NT2/D1 (cell line): ENCODE results near the gene OAT.

Source experiments
- DNase-seq: peaks from one replicate; pipeline ENCODE4 v3.0.0-alpha.2; 2011; ENCODE audit warnings: low read depth, low spot score
- H3K27me3 ChIP-seq: 2 replicates; pipeline ENCODE4 v1.6.0; 2011; ENCODE audit warnings: mild to moderate bottlenecking; ENCODE audit not compliant: insufficient read length, insufficient read depth
- H3K36me3 ChIP-seq: 2 replicates; pipeline ENCODE4 v1.6.1; 2011; ENCODE audit warnings: mild to moderate bottlenecking, low read length, mixed read lengths; ENCODE audit not compliant: insufficient read depth, insufficient read length
- H3K4me1 ChIP-seq: 2 replicates; pipeline ENCODE4 v1.5.1; 2011; ENCODE audit not compliant: insufficient read depth, insufficient read length
- H3K4me3 ChIP-seq: 2 replicates; pipeline ENCODE4 v1.5.1; 2011; ENCODE audit warnings: low read depth; ENCODE audit not compliant: insufficient read length
- H3K9ac ChIP-seq: 2 replicates; pipeline ENCODE4 v1.6.0; 2011; ENCODE audit warnings: low read depth; ENCODE audit not compliant: insufficient read length
- H3K9me3 ChIP-seq: 2 replicates; pipeline ENCODE4 v1.5.1; 2011; ENCODE audit warnings: mild to moderate bottlenecking, low read length; ENCODE audit not compliant: insufficient read depth
- SUZ12 ChIP-seq: IDR thresholded peaks from 2 replicates; pipeline ENCODE4 v1.6.1; 2011; ENCODE audit not compliant: insufficient read length, insufficient read depth; ENCODE audit errors: extremely low read depth
- YY1 ChIP-seq: IDR thresholded peaks from 2 replicates; pipeline ENCODE4 v1.6.1; 2011; ENCODE audit not compliant: insufficient read length, insufficient read depth
- ZNF274 ChIP-seq: IDR thresholded peaks from 2 replicates; pipeline ENCODE4 v1.6.1; 2011; ENCODE audit warnings: mild to moderate bottlenecking, low read depth, low read length

OAT gene

DNA sequence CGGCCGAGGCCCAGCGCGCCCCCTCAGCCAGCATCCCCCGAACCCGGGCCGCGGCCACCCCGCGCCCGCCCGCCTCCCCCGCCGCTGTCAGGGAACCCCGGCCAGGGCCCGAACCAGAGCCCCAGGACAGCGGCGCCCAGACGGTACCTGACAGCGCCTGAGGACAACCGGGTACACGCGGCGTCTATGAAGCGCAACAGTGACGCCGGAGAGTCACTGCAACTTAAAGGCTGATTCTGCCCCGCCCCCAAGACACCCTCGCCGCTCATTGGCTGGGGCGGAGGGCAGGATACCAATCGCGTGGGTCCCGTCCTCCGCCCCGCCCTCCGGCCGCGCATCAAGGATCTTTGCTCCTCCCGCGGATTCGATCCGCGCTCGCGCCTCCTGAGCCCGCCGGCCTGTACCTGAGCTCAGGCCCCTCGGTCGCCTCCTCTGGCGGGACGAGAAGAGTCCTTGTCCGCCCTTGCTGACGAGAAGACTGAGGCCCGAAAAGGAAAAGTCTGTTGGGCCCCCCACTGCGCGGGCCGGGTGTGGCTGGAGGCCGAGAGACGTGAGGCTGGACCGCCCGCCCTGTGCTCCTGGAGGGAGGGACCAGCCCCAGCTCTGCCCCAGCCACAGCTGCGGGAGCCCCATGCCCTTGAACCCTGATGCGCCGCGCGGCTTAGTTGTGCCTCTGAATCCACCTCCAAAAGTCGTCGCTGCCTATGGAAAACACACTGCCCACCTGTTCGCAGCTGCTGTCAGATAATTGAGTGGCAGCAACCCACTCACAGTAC, at the start of gene OAT:
TSS of gene OAT (minus strand) at position 198 of the 776 bp plus-strand sequence. CDS start 6,752 bp downstream, outside the sequence.
- Histone ChIP-seq H3K4me3 (peak within 1 kb of the TSS; percentile 71), H3K36me3 (peaks cover 13% of the 10 kb centered on the region), H3K9ac (peak within 1 kb of the TSS; percentile 81), H3K9me3 (no peaks in the 10 kb centered on the region), H3K27me3 (peaks cover 19% of the 10 kb centered on the region), H3K4me1 (no peaks in the 10 kb centered on the region)
- TF ChIP-seq ZNF274 (no peak), YY1 (no peak), SUZ12 (no peak)
- DNase-seq: peak; percentile 95

DNA sequence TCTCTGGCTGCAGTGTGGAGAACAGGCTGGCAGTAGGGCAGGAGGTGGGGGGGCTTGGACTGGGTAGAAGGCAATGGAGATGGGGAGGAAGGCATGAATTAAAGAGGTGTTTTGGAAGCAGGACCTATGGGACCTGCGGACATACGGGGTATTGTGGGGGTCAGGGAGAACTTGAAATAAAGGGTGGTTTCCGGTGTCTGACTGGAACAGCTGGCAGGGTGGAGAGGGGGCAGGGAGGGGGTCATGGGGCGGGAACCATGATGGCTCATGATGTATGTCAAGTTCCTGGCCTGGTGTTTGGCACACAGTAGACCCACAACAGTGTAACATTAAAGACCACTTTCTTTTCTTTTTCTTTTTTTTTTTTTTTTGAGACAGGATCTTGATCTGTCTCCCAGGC, 48.4 kb upstream of the OAT start:
- Histone ChIP-seq H3K4me1 (peaks cover 13% of the 10 kb centered on the region), H3K4me3 (no peak overlapping the region), H3K9me3 (no peaks in the 10 kb centered on the region), H3K27me3 (no peaks in the 10 kb centered on the region), H3K36me3 (peaks cover 4% of the 10 kb centered on the region), H3K9ac (no peak overlapping the region)
- TF ChIP-seq ZNF274 (no peak), SUZ12 (no peak), YY1 (no peak)
- DNase-seq: no peak

DNA sequence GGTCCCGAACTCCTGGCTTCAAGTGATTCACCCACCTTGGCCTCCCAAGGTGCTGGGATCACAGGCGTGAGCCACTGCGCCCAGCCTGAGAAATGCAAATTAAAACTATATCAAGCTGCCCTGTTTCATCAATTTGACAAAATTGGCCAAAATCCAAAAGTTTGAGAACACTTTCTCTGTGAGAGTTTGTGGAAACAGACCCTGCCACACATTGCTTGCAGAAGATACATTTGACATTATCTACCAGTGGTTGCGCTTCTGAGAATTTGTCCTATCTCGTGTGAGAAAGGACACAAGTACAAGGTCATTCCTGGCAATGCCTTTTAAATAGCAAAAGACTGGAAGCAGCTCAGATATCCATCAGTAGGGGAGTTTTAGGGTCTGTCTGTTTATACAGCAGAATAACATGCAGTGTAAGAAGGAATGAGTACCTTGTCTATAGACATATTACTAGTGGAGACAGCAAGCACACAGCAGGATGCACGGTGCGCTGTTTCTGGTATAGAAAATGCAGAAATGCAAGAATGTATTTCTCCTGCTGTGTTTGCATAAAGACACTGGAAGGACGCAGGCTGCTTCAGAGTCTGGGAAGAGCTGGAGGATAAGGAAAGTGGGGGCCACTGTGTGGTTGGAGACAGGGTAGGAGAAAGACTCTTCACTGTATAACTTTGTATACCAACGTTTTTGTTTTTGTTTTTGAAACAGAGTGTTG, 47.2 kb upstream of the OAT start:
- H3K36me3 ChIP-seq: peaks cover 4% of the 10 kb centered on the region
- TF ChIP-seq ZNF274 (no peak), YY1 (no peak), SUZ12 (no peak)
- no peaks in the 10 kb centered on the region for H3K9me3 ChIP-seq
- no peaks in the 10 kb centered on the region for H3K27me3 ChIP-seq
- no peak overlapping the region for H3K4me3 ChIP-seq
- H3K4me1 ChIP-seq: peaks cover 13% of the 10 kb centered on the region
- H3K9ac ChIP-seq: no peak overlapping the region
- DNase-seq: no peak

DNA sequence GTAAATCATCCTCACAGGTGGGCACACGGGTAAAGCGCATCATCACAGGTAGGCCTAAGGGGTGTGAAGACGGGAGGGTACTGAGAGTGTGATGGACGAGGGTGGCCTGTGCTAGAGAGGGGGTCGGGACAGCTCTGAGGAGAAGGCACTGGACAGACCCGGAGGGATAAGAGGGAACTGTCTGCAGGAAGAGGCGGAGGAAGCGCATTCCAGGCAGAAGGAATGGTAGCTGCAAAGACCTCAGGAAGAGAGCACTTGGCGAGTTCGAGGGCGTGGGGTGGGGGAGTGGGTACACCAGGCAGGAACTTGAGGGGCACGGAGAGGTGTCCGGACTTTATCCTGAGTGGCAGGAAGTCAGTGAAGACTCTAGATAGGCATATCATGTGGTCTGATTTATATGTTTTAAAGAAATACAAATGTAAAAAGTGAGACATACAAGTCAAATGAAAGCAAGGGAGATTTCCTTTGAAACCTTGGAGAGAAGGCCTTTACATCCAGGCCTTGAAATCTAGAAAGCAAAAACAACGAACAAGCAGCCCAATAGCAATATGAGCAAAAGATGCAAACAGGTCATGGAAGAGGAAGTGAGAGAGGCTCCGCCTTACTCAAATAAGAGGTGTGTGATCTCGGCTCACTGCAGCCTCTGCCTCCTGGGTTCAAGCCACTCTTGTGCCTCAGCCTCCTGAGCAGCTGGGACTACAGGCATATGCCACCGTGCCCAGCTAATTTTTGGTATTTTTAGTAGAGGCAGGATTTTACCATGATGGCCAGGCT, 46.5 kb upstream of the OAT start:
- Histone ChIP-seq H3K4me1 (peaks cover 7% of the 10 kb centered on the region), H3K4me3 (no peak overlapping the region), H3K27me3 (no peaks in the 10 kb centered on the region), H3K9me3 (no peaks in the 10 kb centered on the region), H3K36me3 (peaks cover 4% of the 10 kb centered on the region), H3K9ac (peak overlapping the region; percentile 57)
- TF ChIP-seq YY1: no peak
- no peak for TF ChIP-seq SUZ12
- TF ChIP-seq ZNF274: no peak
- DNase-seq: no peak

DNA sequence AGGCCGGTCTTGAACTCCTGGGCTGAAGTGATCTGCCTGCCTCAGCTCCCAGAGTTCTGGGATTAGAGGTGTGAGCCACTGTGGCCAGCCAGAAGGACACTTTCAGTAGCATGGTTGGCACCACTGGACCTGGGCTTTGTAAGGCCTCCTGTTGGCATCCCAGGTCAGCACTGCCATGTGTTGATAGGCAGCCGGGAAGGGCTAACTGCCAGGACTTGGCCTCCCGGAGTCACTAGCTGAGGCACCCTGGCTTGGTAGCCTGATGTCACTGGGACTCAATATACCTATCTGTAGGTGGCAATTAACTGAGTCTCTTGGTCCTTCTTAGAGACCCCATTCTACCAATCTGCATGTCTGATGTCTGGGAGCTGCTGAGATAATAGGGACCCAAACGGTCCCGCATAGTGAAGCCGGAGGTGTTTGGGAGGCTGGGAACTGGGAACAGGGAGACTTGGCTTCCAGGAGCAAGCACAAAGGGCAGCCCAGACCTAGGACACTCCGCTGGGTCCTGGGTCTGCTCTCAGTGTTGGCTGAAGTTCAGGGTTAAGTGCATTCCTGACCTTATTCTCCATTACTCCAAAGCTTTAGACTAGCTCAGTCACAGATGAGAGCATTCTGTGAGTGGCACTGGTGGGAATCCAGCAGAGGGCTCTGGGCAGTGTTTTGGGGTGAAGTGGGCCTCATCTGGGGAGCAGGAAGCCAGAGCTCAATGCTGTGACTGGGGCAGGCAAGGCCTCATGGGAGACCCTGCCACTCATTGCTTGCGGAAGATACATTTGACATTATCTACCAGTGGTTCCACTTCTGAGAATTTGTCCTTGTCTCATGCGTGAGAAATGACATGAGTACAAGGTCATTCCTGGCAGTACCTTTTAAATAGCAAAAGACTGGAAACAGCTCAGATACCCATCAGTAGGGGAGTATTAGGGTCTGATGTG, 45.6 kb upstream of the OAT start:
- Histone ChIP-seq H3K27me3 (no peaks in the 10 kb centered on the region), H3K36me3 (peaks cover 4% of the 10 kb centered on the region), H3K4me1 (peaks cover 11% of the 10 kb centered on the region), H3K4me3 (no peak overlapping the region), H3K9me3 (no peaks in the 10 kb centered on the region), H3K9ac (peak overlapping the region; percentile 57)
- no peak for DNase-seq
- TF ChIP-seq SUZ12 (no peak), YY1 (no peak), ZNF274 (no peak)

DNA sequence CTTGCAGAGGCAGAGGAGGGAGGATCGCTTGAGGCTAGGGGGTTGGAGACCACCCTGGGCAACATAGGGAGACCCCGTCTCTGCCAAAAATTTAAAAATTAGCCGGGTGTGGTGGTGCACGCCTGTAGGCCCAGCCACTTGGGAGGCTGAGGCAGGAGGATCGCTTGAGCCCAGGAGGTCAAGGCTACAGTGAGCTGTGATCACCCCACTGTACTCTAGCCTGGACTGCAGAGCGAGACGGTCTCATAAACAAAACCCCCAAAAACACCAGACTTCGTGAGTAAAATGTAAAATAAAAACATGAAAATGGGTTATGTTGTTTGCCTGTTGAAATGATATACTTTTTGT, 43.6 kb upstream of the OAT start:
- Histone ChIP-seq H3K36me3 (peaks cover 4% of the 10 kb centered on the region), H3K27me3 (no peaks in the 10 kb centered on the region), H3K4me3 (peak overlapping the region; percentile 69), H3K9ac (peak overlapping the region; percentile 85), H3K4me1 (peaks cover 17% of the 10 kb centered on the region), H3K9me3 (no peaks in the 10 kb centered on the region)
- no peak for DNase-seq
- TF ChIP-seq YY1 (no peak), SUZ12 (no peak), ZNF274 (no peak)
